Stimulated activated CD8-positive, alpha-beta memory T cell treated with anti-CD3 and anti-CD28 coated beads, Interleukin-12 subunit alpha, Interleukin-12 subunit beta, amount 100 ng/mL, for 4 hours (primary cell): ENCODE data around the gene ALDH3B1.

Source experiments
- DNase-seq: peaks from one replicate; pipeline ENCODE4 v3.0.0-alpha.2; 2020; ENCODE audit warnings: low read depth

Gene ALDH3B1

GRCh38 chr11:68032997-68033707 lies 23.0 kb downstream of the ALDH3B1 start:
- no peak for DNase-seq

DNA sequence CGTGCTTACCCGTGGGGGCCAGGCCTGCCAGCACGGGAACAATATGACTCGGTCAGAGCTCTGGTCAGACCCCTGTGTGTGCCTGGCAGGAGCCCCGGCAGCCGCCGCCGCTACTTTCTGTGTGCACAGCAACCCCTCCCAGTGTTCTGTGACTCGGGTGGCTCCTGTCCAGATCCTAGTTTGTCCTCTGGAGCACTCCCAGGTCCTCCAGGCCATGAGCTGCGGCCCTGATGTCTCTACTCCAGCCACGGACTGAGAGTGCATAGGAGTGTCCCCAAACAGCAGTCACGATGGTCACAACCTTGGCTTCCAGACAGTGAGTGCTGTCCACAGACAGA lies 23.6 kb downstream of the ALDH3B1 start:
- no peak for DNase-seq

DNA sequence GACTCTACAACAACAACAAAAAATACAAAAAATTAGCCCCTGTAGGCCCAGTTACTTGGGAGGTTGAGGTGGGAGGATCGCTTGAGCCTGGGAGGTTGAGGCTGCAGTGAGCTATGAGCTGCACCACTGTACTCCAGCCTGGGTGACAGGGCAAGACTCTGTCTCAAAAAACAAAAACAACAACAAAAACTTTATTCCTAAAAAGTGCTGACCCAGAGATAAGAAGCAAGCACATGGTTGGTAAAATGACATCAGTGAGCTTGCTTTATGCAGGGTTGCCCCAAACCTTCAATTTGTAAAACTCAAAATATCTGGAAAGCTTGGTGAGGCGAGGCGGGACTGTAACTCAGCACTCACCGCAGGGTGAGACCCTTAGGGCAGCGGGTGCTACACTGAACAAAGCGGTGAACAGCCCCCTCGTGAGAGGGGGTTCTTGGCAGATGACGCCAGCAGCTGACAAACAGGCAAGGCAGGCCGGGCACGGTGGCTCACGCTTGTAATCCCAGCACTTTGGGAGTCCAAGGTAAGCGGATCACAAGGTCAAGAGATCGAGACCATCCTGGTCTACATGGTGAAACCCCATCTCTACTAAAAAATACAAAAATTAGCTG lies 25.2 kb downstream of the ALDH3B1 start:
- DNase-seq, result no peak

GRCh38 chr11:68036141-68036716 lies 26.1 kb downstream of the ALDH3B1 start:
- DNase-seq, result no peak

DNA sequence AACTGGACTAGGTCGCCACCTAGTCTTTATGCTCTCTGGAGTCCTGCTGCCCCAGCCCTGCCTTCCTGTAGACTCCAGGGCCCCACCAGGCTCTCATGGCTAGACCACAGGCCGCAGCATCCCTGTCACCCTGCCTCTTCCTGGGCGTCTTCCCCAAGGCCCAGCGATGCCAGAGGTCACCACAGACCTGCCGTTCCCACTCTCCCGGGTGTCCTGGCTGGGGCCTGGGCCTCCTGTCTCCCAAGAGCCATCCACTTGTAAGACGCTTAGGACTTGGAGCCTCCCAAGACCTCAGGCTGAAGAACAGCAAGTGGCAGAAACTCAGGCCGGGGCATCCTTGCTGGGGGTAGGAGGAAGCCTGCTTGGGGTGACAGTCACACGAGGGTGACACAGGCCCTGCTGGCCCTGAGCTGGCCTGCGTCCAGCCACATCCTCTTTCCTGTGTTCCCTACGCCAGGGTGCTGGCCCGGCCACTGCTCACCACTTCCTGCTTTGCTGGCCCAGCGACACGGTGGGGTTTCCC lies 26.7 kb downstream of the ALDH3B1 start:
- DNase-seq, result no peak

DNA sequence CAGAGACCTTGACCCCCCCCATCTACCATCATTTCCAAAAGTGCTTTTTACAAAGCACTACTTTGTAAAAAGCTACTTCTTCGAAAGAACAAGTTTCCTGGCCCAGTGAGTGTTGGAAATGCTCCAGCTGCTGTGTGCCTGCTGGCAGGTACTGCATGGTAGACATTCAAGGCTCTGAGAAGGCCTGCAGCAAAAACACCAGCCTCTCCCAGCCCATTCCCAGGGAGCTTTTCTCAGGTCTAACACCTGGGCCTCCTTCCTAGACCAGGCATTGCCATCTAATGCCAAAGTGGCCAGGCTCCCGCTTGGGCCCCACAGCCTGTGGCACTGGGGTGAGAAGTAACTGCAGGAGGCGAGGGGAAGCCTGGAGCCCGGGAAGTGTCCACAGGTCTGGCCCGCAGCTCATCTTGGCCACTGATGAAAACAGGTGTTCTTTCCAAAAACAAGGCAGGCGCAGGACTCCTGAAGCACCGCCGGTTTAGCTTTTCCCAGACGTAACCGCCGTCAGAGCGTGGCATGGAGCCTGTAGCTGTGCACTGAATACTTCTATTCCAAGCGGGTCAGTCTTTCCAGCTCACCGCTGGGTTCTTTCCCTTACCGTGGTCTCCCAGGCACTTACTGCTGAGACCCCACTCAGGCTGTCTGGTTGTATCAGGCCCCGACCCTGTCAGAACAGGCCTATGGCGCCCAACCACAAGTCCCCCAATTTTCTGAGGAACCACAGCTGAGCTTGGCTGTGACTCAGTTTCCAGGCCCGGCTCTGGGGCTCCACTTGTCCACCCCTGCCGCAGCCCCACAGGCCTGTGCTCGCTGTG lies 27.5 kb downstream of the ALDH3B1 start:
- DNase-seq, result no peak

DNA sequence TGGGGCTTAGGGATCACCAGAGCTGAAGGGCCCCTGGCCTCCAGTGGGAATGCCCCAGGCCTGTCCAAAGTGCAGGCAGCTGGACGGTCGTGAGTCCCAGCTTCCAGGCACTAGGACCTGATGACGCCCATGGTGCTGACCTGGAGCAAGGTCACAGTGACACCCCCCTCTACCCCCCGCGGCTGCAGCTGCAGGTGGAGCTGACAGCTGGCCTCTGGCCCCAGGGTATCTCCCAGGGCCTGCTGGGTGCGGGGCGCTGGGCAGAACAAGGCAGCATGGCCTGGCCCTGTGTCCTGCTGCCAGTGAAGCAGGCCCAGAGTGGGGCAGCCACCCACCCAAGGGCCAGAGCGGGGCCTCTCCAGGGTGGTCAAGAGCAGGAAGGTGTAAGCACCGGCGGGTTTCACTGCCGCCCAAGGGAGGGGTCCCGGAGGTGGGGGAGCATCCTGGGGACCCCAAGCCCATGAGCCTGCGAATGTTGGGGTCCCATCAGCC lies 28.1 kb downstream of the ALDH3B1 start:
- DNase-seq, result no peak

DNA sequence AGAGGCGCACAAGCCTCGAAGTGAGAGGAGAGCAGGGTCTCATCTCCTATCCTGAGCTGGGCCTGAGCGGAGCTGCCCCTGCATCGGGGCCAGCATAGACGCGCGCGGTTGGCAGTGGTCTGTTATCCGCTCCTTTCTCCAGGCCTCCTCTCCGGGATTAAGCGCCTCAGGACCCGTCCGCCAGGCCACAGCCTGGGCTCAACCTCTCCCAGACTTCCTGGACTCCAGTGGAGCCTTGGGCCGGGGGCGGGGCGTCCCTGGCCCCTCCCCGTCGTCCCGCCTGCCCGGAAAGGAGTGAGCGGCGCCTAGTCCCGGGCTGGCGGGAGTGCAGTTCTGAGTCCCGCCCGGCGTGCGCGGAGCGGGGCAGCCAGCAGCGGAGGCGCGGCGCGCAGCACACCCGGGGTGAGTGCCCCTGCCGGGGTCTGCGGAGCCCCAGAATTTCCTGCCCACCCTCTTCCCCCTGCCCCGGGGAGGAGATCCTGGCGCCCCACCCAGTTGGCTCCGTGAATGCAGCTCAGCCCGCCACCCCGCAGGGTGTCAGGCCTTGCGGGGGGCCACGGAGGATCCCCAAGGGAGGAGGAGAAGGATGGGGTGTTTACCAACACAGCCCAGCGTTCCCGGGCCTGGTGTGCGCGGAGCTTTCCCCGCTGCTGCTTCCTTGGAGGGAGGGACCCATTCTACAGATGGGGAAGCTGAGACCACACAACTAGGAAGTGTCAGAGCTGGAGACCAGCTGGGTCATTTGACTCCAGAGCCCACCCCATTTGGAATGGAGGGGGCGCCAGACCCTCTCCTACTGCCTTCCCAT lies 28.8 kb downstream of the ALDH3B1 start, which contains the start of gene TCIRG1:
Gene TCIRG1, plus strand, starts transcription at position 308 of the 808 bp plus-strand sequence. CDS start 2,247 bp downstream, outside the sequence.
- peak; percentile 32 for DNase-seq

DNA sequence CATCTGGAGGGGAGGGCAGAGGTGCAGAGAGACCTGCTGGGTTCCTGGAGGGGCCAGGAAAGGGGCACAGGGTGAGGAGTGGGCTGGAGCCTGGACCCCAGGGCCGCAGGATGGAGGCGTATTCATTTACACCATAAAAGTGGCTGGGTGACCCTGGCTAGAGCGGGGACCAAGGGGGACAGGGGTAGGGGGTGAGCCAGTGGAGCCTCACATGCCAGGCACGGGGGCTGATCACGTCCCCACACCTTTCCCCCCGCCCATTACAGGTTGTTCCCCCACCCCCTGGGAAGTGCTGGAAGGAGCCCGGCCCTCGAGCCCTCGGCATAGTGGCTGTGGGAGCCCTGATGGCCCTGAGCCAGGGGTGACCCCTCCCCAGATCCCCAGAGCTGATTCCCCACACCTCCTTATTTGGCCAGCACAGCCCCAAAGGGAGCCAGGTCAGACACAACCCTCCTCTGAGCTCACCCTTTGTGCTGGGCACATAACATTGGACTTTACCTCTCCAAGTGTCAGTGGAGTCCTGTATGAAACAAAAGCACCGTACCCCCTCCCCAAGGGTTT lies 29.5 kb downstream of the ALDH3B1 start:
- DNase-seq, result no peak

- no peak for DNase-seq
Observed at GRCh38 chr11:68040101-68040956, 30.2 kb downstream of the ALDH3B1 start.

GRCh38 chr11:68040957-68041591 lies 30.9 kb downstream of the ALDH3B1 start:
- DNase-seq, result no peak

DNA sequence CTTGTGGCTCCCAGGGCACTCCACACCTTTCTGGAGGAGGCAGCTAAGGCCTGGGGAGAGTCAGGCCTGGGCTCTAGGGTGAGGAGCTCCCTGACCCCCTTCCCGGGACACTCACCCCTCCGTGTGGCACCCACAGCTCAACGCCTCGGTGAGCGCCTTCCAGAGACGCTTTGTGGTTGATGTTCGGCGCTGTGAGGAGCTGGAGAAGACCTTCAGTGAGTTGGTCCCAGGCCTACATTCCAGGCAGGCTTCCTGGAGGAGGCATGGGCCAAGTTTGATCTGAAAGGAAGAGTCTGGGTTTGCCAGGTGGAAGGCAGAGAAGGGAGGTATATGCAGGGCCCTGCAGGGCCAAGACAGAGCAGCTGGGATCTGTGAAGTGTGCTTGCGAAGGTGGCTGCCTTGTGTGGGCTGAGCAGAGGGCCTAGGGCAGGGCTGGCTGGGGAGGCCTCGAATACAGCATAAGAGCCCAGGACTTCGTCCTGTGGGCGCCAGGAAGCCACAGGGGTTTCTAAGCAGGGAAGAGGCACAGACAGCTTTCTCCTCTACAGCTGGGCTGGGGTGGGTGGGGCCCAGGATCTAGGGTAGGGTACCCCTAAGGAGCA lies 31.6 kb downstream of the ALDH3B1 start:
- DNase-seq, result no peak

DNA sequence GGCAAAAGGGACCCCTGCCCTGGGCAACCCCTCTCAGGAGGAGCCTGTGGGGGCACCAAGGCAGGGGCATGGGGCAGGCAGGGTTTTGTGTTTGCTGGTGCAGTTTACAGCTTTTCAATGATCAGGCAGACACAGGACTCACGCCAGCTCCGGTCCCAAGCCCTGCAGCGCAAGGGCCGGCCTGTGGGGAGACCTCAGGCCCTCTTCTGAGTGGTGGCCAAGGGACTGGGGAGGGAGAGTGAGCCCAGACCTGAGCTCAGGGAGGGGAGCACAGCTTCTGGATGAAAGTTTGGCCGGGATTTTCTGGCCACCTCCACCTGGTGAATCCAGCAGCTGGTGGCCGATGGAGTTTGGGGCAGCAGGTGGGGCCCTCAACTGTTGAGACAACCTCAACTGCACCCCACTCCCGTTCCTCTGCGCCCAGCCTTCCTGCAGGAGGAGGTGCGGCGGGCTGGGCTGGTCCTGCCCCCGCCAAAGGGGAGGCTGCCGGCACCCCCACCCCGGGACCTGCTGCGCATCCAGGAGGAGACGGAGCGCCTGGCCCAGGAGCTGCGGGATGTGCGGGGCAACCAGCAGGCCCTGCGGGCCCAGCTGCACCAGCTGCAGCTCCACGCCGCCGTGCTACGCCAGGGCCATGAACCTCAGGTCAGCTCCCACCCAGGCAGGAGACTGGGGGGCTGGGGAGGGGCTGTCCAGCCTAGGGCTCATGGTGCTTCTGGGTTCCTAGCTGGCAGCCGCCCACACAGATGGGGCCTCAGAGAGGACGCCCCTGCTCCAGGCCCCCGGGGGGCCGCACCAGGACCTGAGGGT lies 32.3 kb downstream of the ALDH3B1 start:
- DNase-seq, result no peak

- DNase-seq, result no peak
Observed at GRCh38 chr11:68043029-68043348, 32.9 kb downstream of the ALDH3B1 start.

DNA sequence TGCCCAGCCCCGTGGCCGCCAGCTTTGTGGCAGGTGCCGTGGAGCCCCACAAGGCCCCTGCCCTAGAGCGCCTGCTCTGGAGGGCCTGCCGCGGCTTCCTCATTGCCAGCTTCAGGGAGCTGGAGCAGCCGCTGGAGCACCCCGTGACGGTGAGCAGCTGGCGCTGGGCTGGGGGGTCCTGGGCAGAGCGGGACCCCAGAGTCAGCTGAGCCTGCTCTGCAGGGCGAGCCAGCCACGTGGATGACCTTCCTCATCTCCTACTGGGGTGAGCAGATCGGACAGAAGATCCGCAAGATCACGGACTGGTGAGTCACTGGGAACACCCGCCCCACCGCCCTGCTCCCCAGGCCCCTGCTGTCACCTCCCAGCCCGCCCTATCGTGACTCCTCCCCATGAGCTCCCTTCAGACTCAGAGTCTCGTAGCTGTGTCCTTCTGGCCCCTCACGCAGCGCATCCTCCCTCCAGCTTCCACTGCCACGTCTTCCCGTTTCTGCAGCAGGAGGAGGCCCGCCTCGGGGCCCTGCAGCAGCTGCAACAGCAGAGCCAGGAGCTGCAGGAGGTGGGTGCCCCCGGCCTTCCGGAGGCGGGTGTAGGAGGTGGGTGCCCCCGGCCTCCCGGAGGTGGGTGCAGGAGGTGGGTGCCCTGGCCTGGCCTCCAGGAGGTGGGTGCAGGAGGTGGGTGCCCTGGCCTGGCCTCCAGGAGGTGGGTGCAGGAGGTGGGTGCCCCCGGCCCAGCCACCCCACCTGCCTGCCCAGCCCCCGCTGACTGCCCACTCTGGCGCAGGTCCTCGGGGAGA lies 33.4 kb downstream of the ALDH3B1 start:
- DNase-seq, result no peak

DNA sequence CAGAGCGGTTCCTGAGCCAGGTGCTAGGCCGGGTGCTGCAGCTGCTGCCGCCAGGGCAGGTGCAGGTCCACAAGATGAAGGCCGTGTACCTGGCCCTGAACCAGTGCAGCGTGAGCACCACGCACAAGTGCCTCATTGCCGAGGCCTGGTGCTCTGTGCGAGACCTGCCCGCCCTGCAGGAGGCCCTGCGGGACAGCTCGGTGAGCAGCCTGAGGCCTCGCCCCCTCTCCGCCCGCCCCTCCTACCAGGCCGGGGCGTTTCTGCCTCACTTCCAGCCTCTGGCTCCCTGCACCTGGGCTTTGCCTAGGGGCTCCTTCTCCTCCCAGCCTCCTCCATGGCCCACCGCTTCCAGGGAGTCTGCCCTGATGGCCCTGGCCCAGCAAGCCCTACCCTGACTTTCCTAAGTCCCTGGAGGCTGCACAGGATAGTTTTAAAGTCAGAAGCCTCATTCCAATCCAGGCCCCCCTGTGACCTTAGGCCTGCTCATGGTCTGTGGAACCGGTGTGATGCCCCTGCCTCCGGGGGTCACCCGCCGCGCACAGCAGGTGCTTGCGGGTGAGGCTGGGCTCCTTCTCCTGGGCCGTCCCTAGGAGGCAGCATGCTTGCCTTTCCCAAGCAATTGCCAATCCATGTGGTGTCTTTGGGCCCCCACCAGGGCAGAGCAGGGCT lies 34.2 kb downstream of the ALDH3B1 start:
- no peak for DNase-seq

DNA sequence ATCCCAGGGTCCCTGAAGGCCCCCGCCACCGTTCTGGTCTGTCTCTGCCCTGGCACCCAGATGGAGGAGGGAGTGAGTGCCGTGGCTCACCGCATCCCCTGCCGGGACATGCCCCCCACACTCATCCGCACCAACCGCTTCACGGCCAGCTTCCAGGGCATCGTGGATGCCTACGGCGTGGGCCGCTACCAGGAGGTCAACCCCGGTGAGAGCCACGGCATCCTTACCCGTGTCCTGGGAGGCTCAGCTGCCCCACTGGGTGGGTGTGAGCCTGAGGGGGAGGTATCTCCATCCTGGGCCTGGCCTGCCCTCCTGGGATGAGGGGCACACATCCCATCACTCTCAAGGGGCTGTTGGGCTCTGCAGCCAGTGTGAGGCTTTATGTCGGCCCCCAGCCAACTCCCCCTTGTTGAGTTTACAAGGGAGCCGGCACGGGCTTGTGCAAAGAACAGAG lies 34.8 kb downstream of the ALDH3B1 start:
- DNase-seq, result no peak
